GM12878 (cell line): Measurements from ENCODE around the gene TCF12. TPM values are rescaled to one million over a fixed set of nuclear protein-coding genes. Genes with fewer than 3 reads are reported as not detected.
A peak's percentile ranks its signal among the peaks of the same experiment; 100 is the strongest.

ENCODE experiments used
- ASH2L ChIP-seq: fragments of 300-600, 200-600 bp; sonication (generic); IDR thresholded peaks from 2 replicates; pipeline ENCODE4 v1.6.1; 2017; ENCODE audit warnings: low read depth, mild to moderate bottlenecking, borderline replicate concordance
- BCL11A ChIP-seq: IDR thresholded peaks from 2 replicates; pipeline ENCODE4 v1.6.1; 2011; ENCODE audit warnings: low read depth, low read length
- CREB1 ChIP-seq: IDR thresholded peaks from 2 replicates; pipeline ENCODE4 v1.6.1; 2012; ENCODE audit warnings: low read depth, mild to moderate bottlenecking, inconsistent platforms
- DPF2 ChIP-seq: fragments of 450-650 bp; IDR thresholded peaks from 2 replicates; pipeline ENCODE4 v1.6.1; 2017; ENCODE audit warnings: mild to moderate bottlenecking
- EP300 ChIP-seq, 2 experiments: fragments of 150-350 bp in 1 of 2; IDR thresholded peaks; 2 replicates each; pipeline ENCODE4 v1.6.1; 2011 to 2012; ENCODE audit warnings: low read depth in 2 of 2, low read length in 2 of 2, borderline replicate concordance in 1 of 2, improper control_type of control experiment in 1 of 2, inconsistent platforms in 1 of 2; ENCODE audit not compliant: control insufficient read depth in 1 of 2
- IKZF1 ChIP-seq: fragments of 450-650 bp; conservative IDR thresholded peaks from 2 replicates; pipeline ENCODE4 v1.6.1; 2017; ENCODE audit warnings: antibody characterized with exemption, mild to moderate bottlenecking
- KLF5 ChIP-seq: fragments of 450-650 bp; IDR thresholded peaks from 2 replicates; pipeline ENCODE4 v1.6.1; 2014; ENCODE audit warnings: mild to moderate bottlenecking; ENCODE audit not compliant: partially characterized antibody
- PML ChIP-seq: IDR thresholded peaks from 2 replicates; pipeline ENCODE4 v1.6.1; 2012; ENCODE audit warnings: low read length, inconsistent platforms
- POLR2AphosphoS5 ChIP-seq: IDR thresholded peaks from 2 replicates; pipeline ENCODE4 v1.6.1; 2011; ENCODE audit warnings: mild to moderate bottlenecking, low read length, inconsistent platforms
- RAD51 ChIP-seq: fragments of 450-650 bp; IDR thresholded peaks from 2 replicates; pipeline ENCODE4 v1.6.1; 2016; ENCODE audit warnings: moderate library complexity, mild to moderate bottlenecking, inconsistent platforms
- RCOR1 ChIP-seq: conservative IDR thresholded peaks from 2 replicates; pipeline ENCODE4 v1.6.1; 2012; ENCODE audit warnings: low read depth, low read length, improper control_type of control experiment
- SREBF1 ChIP-seq: IDR thresholded peaks from 2 replicates; pipeline ENCODE4 v1.6.1; 2012; ENCODE audit warnings: mild to moderate bottlenecking, low read length
- TARDBP ChIP-seq: IDR thresholded peaks from 2 replicates; pipeline ENCODE4 v1.6.1; 2016; ENCODE audit warnings: borderline replicate concordance
- TCF3 ChIP-seq: IDR thresholded peaks from 2 replicates; pipeline ENCODE4 v1.6.1; 2012; ENCODE audit warnings: low read depth, mild to moderate bottlenecking, low read length, borderline replicate concordance; ENCODE audit not compliant: insufficient read depth
- ZNF274 ChIP-seq: IDR thresholded peaks from one replicate; pipeline ENCODE4 v1.8.0; 2011; ENCODE audit not compliant: insufficient read length, insufficient read depth
- polyA plus RNA-seq, 11 experiments: library from polyadenylated mRNA; depleted of rRNA in 4 of 11; unstranded in 6 of 11; stranded (reverse) in 5 of 11; fragments of >200 nt; fragmentation: Nextera tagmentation in 4 of 11; fragmentation: Illumina TruSeq in 1 of 11; extraction: Ambion mirVana in 4 of 11; extraction: Trizol in 1 of 11; gene quantifications; 1 replicate in 1 of 11; 2 replicates in 10 of 11; pipeline versions ENCODE4 v1.2.1 to v1.2.3, GENCODE V29; 2011 to 2016; ENCODE audit warnings: inconsistent platforms in 2 of 11, missing spikeins in 2 of 11, low read depth in 1 of 11
- total RNA-seq, 4 experiments: library from RNA; depleted of rRNA in 3 of 4; stranded (reverse); fragments of >200 nt in 3 of 4; fragmentation: Illumina TruSeq in 1 of 4; extraction: Trizol in 1 of 4; gene quantifications; 2 replicates each; pipeline versions ENCODE4 v1.2.1 to v1.2.3, GENCODE V29; 2013 to 2021
- TF ChIP-seq, protein P1 (sequence below): IDR thresholded peaks from 2 replicates; pipeline ENCODE4 v1.6.1; 2012; ENCODE audit warnings: low read length, inconsistent platforms
- TF ChIP-seq, protein P2 (sequence below): fragments of 450-650 bp; IDR thresholded peaks from 2 replicates; pipeline ENCODE4 v1.6.1; 2014; ENCODE audit warnings: mild to moderate bottlenecking
- TF ChIP-seq, protein P3 (sequence below): fragments of 450-650 bp; formaldehyde crosslinking; IDR thresholded peaks from 2 replicates; pipeline ENCODE4 v1.5.0; 2022; ENCODE audit warnings: mild to moderate bottlenecking, missing genetic modification characterization
- TF ChIP-seq, protein P4 (sequence below): IDR thresholded peaks from 2 replicates; pipeline ENCODE4 v1.6.1; 2012; ENCODE audit warnings: low read depth, low read length, improper control_type of control experiment
- TF ChIP-seq, protein P5 (sequence below): fragments of 150-350 bp; IDR thresholded peaks from 2 replicates; pipeline ENCODE4 v1.6.1; 2014; ENCODE audit warnings: mild to moderate bottlenecking, low read depth, low read length

Gene TCF12
- total and polyA plus RNA-seq, 10 of the 15 experiments (the other 5 are each of a cell fraction or from before 2014, with no cell fraction given), result 8.2 to 70.9 (median 49.5) TPM

DNA sequence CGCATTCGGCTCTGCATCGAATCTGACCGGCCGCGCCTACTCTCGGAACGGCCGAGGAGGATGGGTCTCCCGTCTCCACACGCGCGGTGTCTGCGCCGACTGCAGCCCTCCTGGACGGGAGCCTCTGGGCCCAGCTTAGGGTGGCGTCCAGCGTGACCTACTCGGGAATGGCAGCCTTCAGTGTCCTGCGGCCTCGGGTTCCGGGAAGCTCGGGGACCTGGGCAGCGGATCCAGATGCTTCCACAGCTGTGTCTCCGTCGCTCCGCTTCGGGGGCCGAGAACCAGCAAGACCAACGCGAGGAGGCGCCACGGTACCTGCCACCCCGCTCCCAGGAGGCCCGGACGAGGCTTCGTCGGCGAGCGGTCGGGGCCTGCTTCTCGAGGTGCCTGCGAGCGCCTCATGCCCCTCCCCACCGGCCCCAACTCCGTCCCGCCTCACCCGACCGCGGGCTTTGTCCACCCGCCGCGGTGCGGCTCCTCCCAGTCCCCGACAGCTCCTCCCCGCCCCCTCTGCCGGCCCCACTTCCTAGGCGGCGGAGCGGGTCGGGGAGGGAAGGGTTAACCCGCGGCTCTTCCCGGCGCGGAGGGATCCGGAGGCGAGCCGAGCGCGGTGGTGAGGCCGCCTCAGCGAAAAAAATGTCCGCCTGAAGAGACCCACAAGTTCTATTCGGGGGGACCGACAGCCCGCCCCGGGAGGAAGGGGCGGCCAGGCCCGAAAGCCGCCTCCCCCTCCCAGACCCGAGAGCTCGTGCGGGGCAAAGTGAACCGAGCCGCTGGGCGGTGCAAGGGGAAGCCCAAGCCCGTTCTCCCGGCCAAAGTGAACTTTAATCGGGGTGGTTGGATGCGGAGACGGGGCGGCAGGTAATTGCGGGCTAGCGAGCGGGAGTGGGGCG, at the start of gene TCF12 (continued):
- TF ChIP-seq KLF5, result peak; percentile 27
- TF ChIP-seq, protein P1, sequence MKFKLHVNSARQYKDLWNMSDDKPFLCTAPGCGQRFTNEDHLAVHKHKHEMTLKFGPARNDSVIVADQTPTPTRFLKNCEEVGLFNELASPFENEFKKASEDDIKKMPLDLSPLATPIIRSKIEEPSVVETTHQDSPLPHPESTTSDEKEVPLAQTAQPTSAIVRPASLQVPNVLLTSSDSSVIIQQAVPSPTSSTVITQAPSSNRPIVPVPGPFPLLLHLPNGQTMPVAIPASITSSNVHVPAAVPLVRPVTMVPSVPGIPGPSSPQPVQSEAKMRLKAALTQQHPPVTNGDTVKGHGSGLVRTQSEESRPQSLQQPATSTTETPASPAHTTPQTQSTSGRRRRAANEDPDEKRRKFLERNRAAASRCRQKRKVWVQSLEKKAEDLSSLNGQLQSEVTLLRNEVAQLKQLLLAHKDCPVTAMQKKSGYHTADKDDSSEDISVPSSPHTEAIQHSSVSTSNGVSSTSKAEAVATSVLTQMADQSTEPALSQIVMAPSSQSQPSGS, result no peak
- TF ChIP-seq SREBF1, result no peak
- no peak for TF ChIP-seq PML
- TF ChIP-seq, protein P2, sequence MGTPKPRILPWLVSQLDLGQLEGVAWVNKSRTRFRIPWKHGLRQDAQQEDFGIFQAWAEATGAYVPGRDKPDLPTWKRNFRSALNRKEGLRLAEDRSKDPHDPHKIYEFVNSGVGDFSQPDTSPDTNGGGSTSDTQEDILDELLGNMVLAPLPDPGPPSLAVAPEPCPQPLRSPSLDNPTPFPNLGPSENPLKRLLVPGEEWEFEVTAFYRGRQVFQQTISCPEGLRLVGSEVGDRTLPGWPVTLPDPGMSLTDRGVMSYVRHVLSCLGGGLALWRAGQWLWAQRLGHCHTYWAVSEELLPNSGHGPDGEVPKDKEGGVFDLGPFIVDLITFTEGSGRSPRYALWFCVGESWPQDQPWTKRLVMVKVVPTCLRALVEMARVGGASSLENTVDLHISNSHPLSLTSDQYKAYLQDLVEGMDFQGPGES, result no peak
- no peak for TF ChIP-seq ZNF274
- TF ChIP-seq POLR2AphosphoS5, result no peak; the same call in 1 of the 2 replicates
- TF ChIP-seq, protein P3, sequence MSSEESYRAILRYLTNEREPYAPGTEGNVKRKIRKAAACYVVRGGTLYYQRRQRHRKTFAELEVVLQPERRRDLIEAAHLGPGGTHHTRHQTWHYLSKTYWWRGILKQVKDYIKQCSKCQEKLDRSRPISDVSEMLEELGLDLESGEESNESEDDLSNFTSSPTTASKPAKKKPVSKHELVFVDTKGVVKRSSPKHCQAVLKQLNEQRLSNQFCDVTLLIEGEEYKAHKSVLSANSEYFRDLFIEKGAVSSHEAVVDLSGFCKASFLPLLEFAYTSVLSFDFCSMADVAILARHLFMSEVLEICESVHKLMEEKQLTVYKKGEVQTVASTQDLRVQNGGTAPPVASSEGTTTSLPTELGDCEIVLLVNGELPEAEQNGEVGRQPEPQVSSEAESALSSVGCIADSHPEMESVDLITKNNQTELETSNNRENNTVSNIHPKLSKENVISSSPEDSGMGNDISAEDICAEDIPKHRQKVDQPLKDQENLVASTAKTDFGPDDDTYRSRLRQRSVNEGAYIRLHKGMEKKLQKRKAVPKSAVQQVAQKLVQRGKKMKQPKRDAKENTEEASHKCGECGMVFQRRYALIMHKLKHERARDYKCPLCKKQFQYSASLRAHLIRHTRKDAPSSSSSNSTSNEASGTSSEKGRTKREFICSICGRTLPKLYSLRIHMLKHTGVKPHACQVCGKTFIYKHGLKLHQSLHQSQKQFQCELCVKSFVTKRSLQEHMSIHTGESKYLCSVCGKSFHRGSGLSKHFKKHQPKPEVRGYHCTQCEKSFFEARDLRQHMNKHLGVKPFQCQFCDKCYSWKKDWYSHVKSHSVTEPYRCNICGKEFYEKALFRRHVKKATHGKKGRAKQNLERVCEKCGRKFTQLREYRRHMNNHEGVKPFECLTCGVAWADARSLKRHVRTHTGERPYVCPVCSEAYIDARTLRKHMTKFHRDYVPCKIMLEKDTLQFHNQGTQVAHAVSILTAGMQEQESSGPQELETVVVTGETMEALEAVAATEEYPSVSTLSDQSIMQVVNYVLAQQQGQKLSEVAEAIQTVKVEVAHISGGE (CRISPR knock-in tag), result no peak
- 0 out of 2 replicates have a peak, but pooled peaks have one; percentile 32 for TF ChIP-seq TCF3
- TF ChIP-seq ASH2L, result peak; percentile 4; the same call in 1 of the 2 replicates
- TF ChIP-seq BCL11A, result no peak
- TF ChIP-seq RAD51, result no peak
- no peak for TF ChIP-seq EP300 (IDR thresholded peaks at IDR 0.05; ENCODE audit: borderline replicate concordance in 1 of 2, control insufficient read depth in 1 of 2, low read depth in 2 of 2, low read length in 2 of 2)
- peak; percentile 72; the same call in 1 of the 2 replicates for TF ChIP-seq TARDBP
- peak; percentile 70 for TF ChIP-seq CREB1
- TF ChIP-seq IKZF1, result peak; percentile 96
- TF ChIP-seq DPF2, result peak; percentile 65; the same call in 1 of the 2 replicates
- TF ChIP-seq, protein P4, sequence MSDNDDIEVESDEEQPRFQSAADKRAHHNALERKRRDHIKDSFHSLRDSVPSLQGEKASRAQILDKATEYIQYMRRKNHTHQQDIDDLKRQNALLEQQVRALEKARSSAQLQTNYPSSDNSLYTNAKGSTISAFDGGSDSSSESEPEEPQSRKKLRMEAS, result peak; percentile 17; the same call in 1 of the 2 replicates
- TF ChIP-seq RCOR1, result no peak
- TF ChIP-seq, protein P5, sequence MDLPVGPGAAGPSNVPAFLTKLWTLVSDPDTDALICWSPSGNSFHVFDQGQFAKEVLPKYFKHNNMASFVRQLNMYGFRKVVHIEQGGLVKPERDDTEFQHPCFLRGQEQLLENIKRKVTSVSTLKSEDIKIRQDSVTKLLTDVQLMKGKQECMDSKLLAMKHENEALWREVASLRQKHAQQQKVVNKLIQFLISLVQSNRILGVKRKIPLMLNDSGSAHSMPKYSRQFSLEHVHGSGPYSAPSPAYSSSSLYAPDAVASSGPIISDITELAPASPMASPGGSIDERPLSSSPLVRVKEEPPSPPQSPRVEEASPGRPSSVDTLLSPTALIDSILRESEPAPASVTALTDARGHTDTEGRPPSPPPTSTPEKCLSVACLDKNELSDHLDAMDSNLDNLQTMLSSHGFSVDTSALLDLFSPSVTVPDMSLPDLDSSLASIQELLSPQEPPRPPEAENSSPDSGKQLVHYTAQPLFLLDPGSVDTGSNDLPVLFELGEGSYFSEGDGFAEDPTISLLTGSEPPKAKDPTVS, result no peak
